KMS-11 (cell line): ENCODE results near the gene GOLGA3.
"Not testable (repeated sequence)": the region's sequence is repeated elsewhere in the genome, so short reads cannot be mapped to it uniquely, and the experiment has no call there.

Source experiments
- H2AFZ ChIP-seq: fragments of 200-600 bp; sonication (generic); 2 replicates; pipeline ENCODE4 v1.6.1; 2016; ENCODE audit warnings: antibody characterized with exemption, mixed run types, low read depth
- H3K27ac ChIP-seq: fragments of 200-600 bp; sonication (generic); 2 replicates; pipeline ENCODE4 v1.6.1; 2016; ENCODE audit warnings: mild to moderate bottlenecking, mixed run types
- H3K27me3 ChIP-seq: fragments of 200-600 bp; sonication (generic); 2 replicates; pipeline ENCODE4 v1.6.1; 2017; ENCODE audit warnings: mild to moderate bottlenecking, low read depth, mixed run types, moderate library complexity; ENCODE audit not compliant: insufficient read depth
- H3K36me3 ChIP-seq: fragments of 200-600 bp; sonication (generic); 2 replicates; pipeline ENCODE4 v1.6.1; 2017; ENCODE audit warnings: mild to moderate bottlenecking, mixed run types; ENCODE audit not compliant: insufficient read depth
- H3K4me1 ChIP-seq: fragments of 200-600 bp; sonication (generic); 2 replicates; pipeline ENCODE4 v1.6.1; 2016; ENCODE audit warnings: mild to moderate bottlenecking, low read depth, mixed run types; ENCODE audit not compliant: poor library complexity, severe bottlenecking
- H3K4me2 ChIP-seq: fragments of 200-600 bp; sonication (generic); 2 replicates; pipeline ENCODE4 v1.7.0; 2016; ENCODE audit warnings: mild to moderate bottlenecking, mixed run types
- H3K4me3 ChIP-seq: fragments of 200-600 bp; sonication (generic); IDR thresholded peaks from 2 replicates; pipeline ENCODE4 v1.6.1; 2017; ENCODE audit warnings: low read depth, low read length, mixed read lengths; ENCODE audit not compliant: insufficient read depth
- H3K79me2 ChIP-seq: fragments of 200-600 bp; sonication (generic); 2 replicates; pipeline ENCODE4 v1.6.1; 2016; ENCODE audit warnings: low read depth, mixed run types; ENCODE audit not compliant: insufficient read depth
- H3K9ac ChIP-seq: fragments of 200-600 bp; sonication (generic); 2 replicates; pipeline ENCODE4 v1.6.1; 2016; ENCODE audit warnings: mild to moderate bottlenecking, mixed run types
- H4K20me1 ChIP-seq: fragments of 200-600 bp; sonication (generic); 2 replicates; pipeline ENCODE4 v1.6.1; 2016; ENCODE audit warnings: mild to moderate bottlenecking, mixed run types; ENCODE audit not compliant: insufficient read depth
- TF ChIP-seq, protein P1 (sequence below): fragments of 200-600 bp; sonication (generic); conservative IDR thresholded peaks from 2 replicates; pipeline ENCODE4 v1.6.1; 2017; ENCODE audit warnings: low read depth, mild to moderate bottlenecking, antibody characterized with exemption, low read length, moderate library complexity, mixed read lengths

Gene GOLGA3

GRCh38 chr12:132779781-132780353 is 48.8 kb downstream of the GOLGA3 start:
- Histone ChIP-seq H3K4me2 (no peak overlapping the region), H3K36me3 (no peaks in the 10 kb centered on the region), H3K79me2 (no peaks in the 10 kb centered on the region), H3K27ac (no peak overlapping the region), H3K4me3 (no peak overlapping the region), H4K20me1 (no peaks in the 10 kb centered on the region), H2AFZ (no peak overlapping the region), H3K9ac (no peak overlapping the region), H3K27me3 (no peaks in the 10 kb centered on the region), H3K4me1 (no peaks in the 10 kb centered on the region)
- TF ChIP-seq, protein P1, sequence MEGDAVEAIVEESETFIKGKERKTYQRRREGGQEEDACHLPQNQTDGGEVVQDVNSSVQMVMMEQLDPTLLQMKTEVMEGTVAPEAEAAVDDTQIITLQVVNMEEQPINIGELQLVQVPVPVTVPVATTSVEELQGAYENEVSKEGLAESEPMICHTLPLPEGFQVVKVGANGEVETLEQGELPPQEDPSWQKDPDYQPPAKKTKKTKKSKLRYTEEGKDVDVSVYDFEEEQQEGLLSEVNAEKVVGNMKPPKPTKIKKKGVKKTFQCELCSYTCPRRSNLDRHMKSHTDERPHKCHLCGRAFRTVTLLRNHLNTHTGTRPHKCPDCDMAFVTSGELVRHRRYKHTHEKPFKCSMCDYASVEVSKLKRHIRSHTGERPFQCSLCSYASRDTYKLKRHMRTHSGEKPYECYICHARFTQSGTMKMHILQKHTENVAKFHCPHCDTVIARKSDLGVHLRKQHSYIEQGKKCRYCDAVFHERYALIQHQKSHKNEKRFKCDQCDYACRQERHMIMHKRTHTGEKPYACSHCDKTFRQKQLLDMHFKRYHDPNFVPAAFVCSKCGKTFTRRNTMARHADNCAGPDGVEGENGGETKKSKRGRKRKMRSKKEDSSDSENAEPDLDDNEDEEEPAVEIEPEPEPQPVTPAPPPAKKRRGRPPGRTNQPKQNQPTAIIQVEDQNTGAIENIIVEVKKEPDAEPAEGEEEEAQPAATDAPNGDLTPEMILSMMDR, result no peak

DNA sequence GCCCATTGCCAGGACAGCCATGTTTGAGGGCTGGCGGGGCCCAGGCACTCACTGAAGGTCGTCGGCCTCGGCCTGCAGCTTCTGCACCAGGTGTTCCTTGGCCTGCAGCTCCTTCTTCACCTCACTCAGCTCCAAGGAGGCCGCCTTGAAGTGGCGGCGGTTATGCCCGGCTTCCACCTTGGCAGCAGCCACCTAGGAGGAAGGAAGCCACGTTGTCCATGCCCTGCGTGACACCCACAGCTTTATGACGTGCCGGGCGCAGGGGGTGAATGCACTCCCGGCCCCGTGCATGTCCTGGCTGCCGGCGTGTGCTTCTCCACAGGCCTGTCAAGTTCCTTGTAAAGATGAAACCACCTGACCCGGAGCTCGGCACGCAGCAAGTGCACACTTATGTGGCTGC is 51.1 kb downstream of the GOLGA3 start:
- no peaks in the 10 kb centered on the region for H3K79me2 ChIP-seq
- H3K4me1 ChIP-seq, result no peaks in the 10 kb centered on the region
- H3K9ac ChIP-seq, result no peak overlapping the region
- TF ChIP-seq, protein P1, result no peak
- H2AFZ ChIP-seq, result no peak overlapping the region
- H4K20me1 ChIP-seq, result no peaks in the 10 kb centered on the region
- no peaks in the 10 kb centered on the region for H3K27me3 ChIP-seq
- H3K4me2 ChIP-seq, result no peak overlapping the region
- H3K36me3 ChIP-seq, result no peaks in the 10 kb centered on the region
- H3K4me3 ChIP-seq, result no peak overlapping the region
- no peak overlapping the region for H3K27ac ChIP-seq

DNA sequence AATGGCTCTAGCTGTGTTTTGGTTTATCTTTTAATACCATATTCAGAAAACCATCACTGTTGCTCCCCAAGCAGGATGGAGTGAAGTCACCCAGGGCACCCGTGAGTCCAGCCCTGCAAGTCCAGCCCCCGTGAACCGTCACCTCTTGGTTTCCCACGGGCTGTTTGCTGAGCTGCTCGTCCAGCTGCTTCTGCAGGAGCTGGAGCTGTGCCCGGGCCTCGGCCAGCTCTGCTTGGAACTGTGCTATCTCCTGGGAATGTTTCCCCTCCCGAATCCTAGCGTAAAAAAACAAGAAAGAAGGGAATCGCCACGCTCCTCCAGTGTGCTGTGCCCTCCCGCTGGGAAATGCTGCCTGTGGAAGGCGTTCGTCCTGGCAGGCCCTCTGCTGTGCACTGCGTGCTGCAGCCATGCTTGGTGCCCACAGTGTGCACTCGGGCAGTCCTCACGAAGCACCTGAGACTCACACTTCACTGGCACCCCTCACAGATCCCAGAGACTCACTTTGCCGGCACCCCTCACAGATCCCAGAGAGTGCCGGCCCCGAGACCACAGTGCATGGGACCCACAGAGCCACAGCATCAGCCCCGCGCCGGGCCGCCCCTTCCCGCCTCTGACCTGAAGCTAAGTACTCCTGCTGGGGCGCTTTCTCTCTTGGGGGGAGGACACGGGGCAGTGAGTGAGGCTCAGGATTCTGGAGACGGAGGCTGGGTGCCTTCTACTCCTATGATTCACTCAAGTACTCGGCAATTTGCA is 51.7 kb downstream of the GOLGA3 start:
- no peaks in the 10 kb centered on the region for H3K27me3 ChIP-seq
- H2AFZ ChIP-seq, result no peak overlapping the region
- TF ChIP-seq, protein P1, result no peak
- no peak overlapping the region for H3K9ac ChIP-seq
- H3K79me2 ChIP-seq, result no peaks in the 10 kb centered on the region
- H4K20me1 ChIP-seq, result no peaks in the 10 kb centered on the region
- H3K27ac ChIP-seq, result no peak overlapping the region
- no peaks in the 10 kb centered on the region for H3K4me1 ChIP-seq
- H3K4me2 ChIP-seq, result no peak overlapping the region
- no peaks in the 10 kb centered on the region for H3K36me3 ChIP-seq
- no peak overlapping the region for H3K4me3 ChIP-seq

DNA sequence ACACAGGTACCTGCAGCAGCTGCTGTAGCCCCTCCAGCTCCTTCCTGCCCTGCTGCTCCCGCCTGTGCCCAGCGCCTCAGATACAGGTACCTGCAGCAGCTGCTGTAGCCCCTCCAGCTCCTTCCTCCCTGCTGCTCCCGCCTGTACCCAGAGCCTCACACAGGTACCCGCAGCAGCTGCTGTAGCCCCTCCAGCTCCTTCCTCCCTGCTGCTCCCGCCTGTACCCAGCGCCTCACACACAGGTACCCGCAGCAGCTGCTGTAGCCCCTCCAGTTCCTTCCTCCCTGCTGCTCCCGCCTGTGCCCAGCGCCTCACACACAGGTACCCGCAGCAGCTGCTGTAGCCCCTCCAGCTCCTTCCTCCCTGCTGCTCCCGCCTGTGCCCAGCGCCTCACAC is 52.4 kb downstream of the GOLGA3 start:
- H4K20me1 ChIP-seq, result not testable (repeated sequence)

GRCh38 chr12:132775502-132776229 is 53.0 kb downstream of the GOLGA3 start:
- TF ChIP-seq, protein P1, result no peak
- no peaks in the 10 kb centered on the region for H3K27me3 ChIP-seq
- H3K27ac ChIP-seq, result no peak overlapping the region
- H4K20me1 ChIP-seq, result no peaks in the 10 kb centered on the region
- H3K9ac ChIP-seq, result no peak overlapping the region
- H2AFZ ChIP-seq, result no peak overlapping the region
- H3K4me2 ChIP-seq, result no peak overlapping the region
- no peaks in the 10 kb centered on the region for H3K79me2 ChIP-seq
- no peak overlapping the region for H3K4me3 ChIP-seq
- no peaks in the 10 kb centered on the region for H3K4me1 ChIP-seq
- no peaks in the 10 kb centered on the region for H3K36me3 ChIP-seq

More for the DNA sequence above, 52.4 kb downstream of the GOLGA3 start:
- H3K9ac ChIP-seq, H3K36me3 ChIP-seq, H3K79me2 ChIP-seq, H3K27me3 ChIP-seq, H3K4me2 ChIP-seq, H3K4me3 ChIP-seq, H2AFZ ChIP-seq, H3K4me1 ChIP-seq, H3K27ac ChIP-seq: not testable (repeated sequence)
